ENCODE data around the gene TMEM156. TPM values are rescaled to one million over a fixed set of nuclear protein-coding genes. Genes with fewer than 3 reads are reported as not detected.

TMEM156 gene
- polyA plus RNA-seq, 1 donor from 2014 or later, result not detected

GRCh38 chr4:38919494-38919893 lies 112.7 kb downstream of the TMEM156 start:
- H3K79me2 ChIP-seq (replicated peaks; ENCODE audit: insufficient read depth, low read length), result no peaks in the 10 kb centered on the region
- H3K27ac ChIP-seq (ENCODE audit: low read length), result no peak overlapping the region
- no peaks in the 10 kb centered on the region for H3K9me2 ChIP-seq (ENCODE audit: insufficient read depth, low read length)
- no peak overlapping the region for H3K4me3 ChIP-seq (ENCODE audit: low read length)
- H3K9ac ChIP-seq (ENCODE audit: low read length), result no peak overlapping the region
- H3K4me2 ChIP-seq (ENCODE audit: low read length), result no peak overlapping the region
- no peak overlapping the region for H2AFZ ChIP-seq (ENCODE audit: low read depth, low read length)
- TF ChIP-seq EZH2 (IDR thresholded peaks at IDR 0.05; ENCODE audit: borderline replicate concordance, insufficient read depth, low read length, poor library complexity, severe bottlenecking), result no peak
- no peak for TF ChIP-seq MXI1 (conservative IDR thresholded peaks at IDR 0.05; ENCODE audit: poor library complexity, severe bottlenecking)
- no peak for TF ChIP-seq RAD21 (conservative IDR thresholded peaks at IDR 0.05)
- no peak for TF ChIP-seq EP300 (conservative IDR thresholded peaks at IDR 0.05; ENCODE audit: poor library complexity, severe bottlenecking)
- TF ChIP-seq, protein P1, sequence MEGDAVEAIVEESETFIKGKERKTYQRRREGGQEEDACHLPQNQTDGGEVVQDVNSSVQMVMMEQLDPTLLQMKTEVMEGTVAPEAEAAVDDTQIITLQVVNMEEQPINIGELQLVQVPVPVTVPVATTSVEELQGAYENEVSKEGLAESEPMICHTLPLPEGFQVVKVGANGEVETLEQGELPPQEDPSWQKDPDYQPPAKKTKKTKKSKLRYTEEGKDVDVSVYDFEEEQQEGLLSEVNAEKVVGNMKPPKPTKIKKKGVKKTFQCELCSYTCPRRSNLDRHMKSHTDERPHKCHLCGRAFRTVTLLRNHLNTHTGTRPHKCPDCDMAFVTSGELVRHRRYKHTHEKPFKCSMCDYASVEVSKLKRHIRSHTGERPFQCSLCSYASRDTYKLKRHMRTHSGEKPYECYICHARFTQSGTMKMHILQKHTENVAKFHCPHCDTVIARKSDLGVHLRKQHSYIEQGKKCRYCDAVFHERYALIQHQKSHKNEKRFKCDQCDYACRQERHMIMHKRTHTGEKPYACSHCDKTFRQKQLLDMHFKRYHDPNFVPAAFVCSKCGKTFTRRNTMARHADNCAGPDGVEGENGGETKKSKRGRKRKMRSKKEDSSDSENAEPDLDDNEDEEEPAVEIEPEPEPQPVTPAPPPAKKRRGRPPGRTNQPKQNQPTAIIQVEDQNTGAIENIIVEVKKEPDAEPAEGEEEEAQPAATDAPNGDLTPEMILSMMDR (IDR thresholded peaks at IDR 0.05; ENCODE audit: poor library complexity, severe bottlenecking), result no peak
- no peak for TF ChIP-seq POLR2AphosphoS5 (IDR thresholded peaks at IDR 0.05)
- TF ChIP-seq REST (IDR thresholded peaks at IDR 0.05; ENCODE audit: borderline replicate concordance), result no peak
- no peak for TF ChIP-seq TAF1 (IDR thresholded peaks at IDR 0.05; ENCODE audit: low read depth)
- no peak for TF ChIP-seq SMC3 (conservative IDR thresholded peaks at IDR 0.05; ENCODE audit: poor library complexity)
- no peaks in the 10 kb centered on the region for H3K27me3 ChIP-seq (ENCODE audit: insufficient read depth, low read depth, low read length)
- no peaks in the 10 kb centered on the region for H3F3A ChIP-seq (ENCODE audit: insufficient read depth, low read length, poor library complexity, severe bottlenecking)
- H4K20me1 ChIP-seq (ENCODE audit: insufficient read depth), result no peaks in the 10 kb centered on the region
- no peaks in the 10 kb centered on the region for H3K9me3 ChIP-seq (ENCODE audit: low read length)
- no peaks in the 10 kb centered on the region for H3K36me3 ChIP-seq (ENCODE audit: insufficient read depth, low read length)

GRCh38 chr4:38917481-38918025 lies 114.7 kb downstream of the TMEM156 start:
- Histone ChIP-seq H3F3A (ENCODE audit: insufficient read depth, low read length, poor library complexity, severe bottlenecking) (no peaks in the 10 kb centered on the region), H3K79me2 (replicated peaks; ENCODE audit: insufficient read depth, low read length) (no peaks in the 10 kb centered on the region), H2AFZ (ENCODE audit: low read depth, low read length) (no peak overlapping the region), H4K20me1 (ENCODE audit: insufficient read depth) (no peaks in the 10 kb centered on the region), H3K9me3 (ENCODE audit: low read length) (no peaks in the 10 kb centered on the region), H3K27ac (ENCODE audit: low read length) (no peak overlapping the region), H3K27me3 (ENCODE audit: insufficient read depth, low read depth, low read length) (no peaks in the 10 kb centered on the region), H3K4me2 (ENCODE audit: low read length) (no peak overlapping the region), H3K9ac (ENCODE audit: low read length) (no peak overlapping the region), H3K4me3 (ENCODE audit: low read length) (no peak overlapping the region), H3K36me3 (ENCODE audit: insufficient read depth, low read length) (no peaks in the 10 kb centered on the region), H3K9me2 (ENCODE audit: insufficient read depth, low read length) (no peaks in the 10 kb centered on the region)
- TF ChIP-seq TAF1 (IDR thresholded peaks at IDR 0.05; ENCODE audit: low read depth), result no peak
- no peak for TF ChIP-seq RAD21 (conservative IDR thresholded peaks at IDR 0.05)
- no peak for TF ChIP-seq EP300 (conservative IDR thresholded peaks at IDR 0.05; ENCODE audit: poor library complexity, severe bottlenecking)

Other genes with a start within 250 kb of the TMEM156 start
- gene TLR10, start 249.4 kb downstream of the TMEM156 start, polyA plus RNA-seq, result 0.10 and 0.14 TPM in 2 replicates
- gene TLR1, start 227.6 kb downstream of the TMEM156 start, polyA plus RNA-seq, result not detected in 2 replicates
- not detected in 2 replicates for gene TLR6, start 175.6 kb downstream of the TMEM156 start, polyA plus RNA-seq
- gene FAM114A1, start 164.6 kb downstream of the TMEM156 start, polyA plus RNA-seq, result 0.32 TPM in 1 of 2 replicates, not detected in the other
- 33.8 TPM in 2 replicates for gene KLHL5, start 29.8 kb upstream of the TMEM156 start, polyA plus RNA-seq
- 68.6 and 69.9 TPM in 2 replicates for gene WDR19, start 150.1 kb upstream of the TMEM156 start, polyA plus RNA-seq

All from neural cell (in vitro differentiated cells).